Loucy (cell line): ENCODE measurements around the gene CPEB3.

ENCODE experiments used
- H2AFZ ChIP-seq: fragments of 200-600 bp; sonication (generic); 2 replicates; pipeline ENCODE4 v1.6.0; 2016; ENCODE audit warnings: antibody characterized with exemption, mild to moderate bottlenecking, low read length, moderate library complexity
- H3F3A ChIP-seq: fragments of 200-600 bp; 2 replicates; pipeline ENCODE4 v1.6.0; 2016; ENCODE audit warnings: antibody characterized with exemption, low read depth, mild to moderate bottlenecking
- H3K27me3 ChIP-seq: fragments of 200-600 bp; sonication (generic); 2 replicates; pipeline ENCODE4 v1.6.1; 2014; ENCODE audit warnings: low read length, mild to moderate bottlenecking; ENCODE audit not compliant: insufficient read depth, poor library complexity, severe bottlenecking
- H3K36me3 ChIP-seq: fragments of 200-600 bp; sonication (generic); 2 replicates; pipeline ENCODE4 v1.6.1; 2016; ENCODE audit warnings: low read length; ENCODE audit not compliant: insufficient read depth
- H3K4me1 ChIP-seq: fragments of 200-600 bp; sonication (generic); 2 replicates; pipeline ENCODE4 v1.5.1; 2014; ENCODE audit warnings: low read length, mild to moderate bottlenecking; ENCODE audit not compliant: insufficient read depth, poor library complexity, severe bottlenecking
- H3K4me2 ChIP-seq: fragments of 200-600 bp; sonication (generic); 2 replicates; pipeline ENCODE4 v1.6.0; 2014; ENCODE audit warnings: antibody characterized with exemption, low read length, low read depth, mild to moderate bottlenecking; ENCODE audit not compliant: poor library complexity, severe bottlenecking
- H3K4me3 ChIP-seq: fragments of 200-600 bp; sonication (generic); 2 replicates; pipeline ENCODE4 v1.5.1; 2014; ENCODE audit warnings: low read length, mild to moderate bottlenecking, mixed read lengths; ENCODE audit not compliant: poor library complexity, severe bottlenecking
- H3K79me2 ChIP-seq: fragments of 200-600 bp; sonication (generic); 2 replicates; pipeline ENCODE4 v1.6.1; 2014; ENCODE audit warnings: low read length; ENCODE audit not compliant: insufficient read depth
- H3K9ac ChIP-seq: fragments of 200-600 bp; sonication (generic); 2 replicates; pipeline ENCODE4 v1.6.0; 2014; ENCODE audit warnings: mild to moderate bottlenecking, low read depth, low read length, moderate library complexity; ENCODE audit not compliant: poor library complexity, severe bottlenecking
- H3K9me2 ChIP-seq: fragments of 200-600 bp; sonication (generic); replicated peaks from 2 replicates; pipeline ENCODE4 v1.6.1; 2016; ENCODE audit warnings: low read depth, low read length, mixed read lengths
- H3K9me3 ChIP-seq: fragments of 200-600 bp; sonication (generic); 2 replicates; pipeline ENCODE4 v1.6.1; 2014; ENCODE audit warnings: mild to moderate bottlenecking, antibody characterized with exemption, low read length, low read depth; ENCODE audit not compliant: insufficient read depth
- H4K20me1 ChIP-seq: fragments of 200-600 bp; sonication (generic); 2 replicates; pipeline ENCODE4 v1.6.0; 2014; ENCODE audit warnings: antibody characterized with exemption, low read length, mild to moderate bottlenecking; ENCODE audit not compliant: insufficient read depth, poor library complexity, severe bottlenecking
- CTCF ChIP-seq: fragments of 200-600 bp; sonication (generic); conservative IDR thresholded peaks from 2 replicates; pipeline ENCODE4 v1.5.1; 2014; ENCODE audit warnings: mild to moderate bottlenecking, antibody characterized with exemption, low read length
- EZH2phosphoT487 ChIP-seq: fragments of 200-600 bp; IDR thresholded peaks from 2 replicates; pipeline ENCODE4 v1.6.1; 2018; ENCODE audit warnings: antibody characterized with exemption, mild to moderate bottlenecking, moderate library complexity, borderline replicate concordance

CPEB3 gene

GRCh38 chr10:92183199-92183598 lies 107.7 kb downstream of the CPEB3 start:
- Histone ChIP-seq H3K9me3 (no peaks in the 10 kb centered on the region), H3K36me3 (no peaks in the 10 kb centered on the region), H3K9ac (no peak overlapping the region), H3F3A (no peaks in the 10 kb centered on the region), H4K20me1 (no peaks in the 10 kb centered on the region), H3K27me3 (no peaks in the 10 kb centered on the region), H3K4me1 (no peaks in the 10 kb centered on the region), H2AFZ (no peak overlapping the region), H3K4me2 (no peak overlapping the region), H3K79me2 (no peaks in the 10 kb centered on the region), H3K9me2 (no peaks in the 10 kb centered on the region), H3K4me3 (no peak overlapping the region)
- no peak for TF ChIP-seq EZH2phosphoT487
- no peak for TF ChIP-seq CTCF

- no peaks in the 10 kb centered on the region for H3K9me3 ChIP-seq
- no peaks in the 10 kb centered on the region for H4K20me1 ChIP-seq
- no peak overlapping the region for H3K9ac ChIP-seq
- no peaks in the 10 kb centered on the region for H3F3A ChIP-seq
- H3K4me1 ChIP-seq, result no peaks in the 10 kb centered on the region
- no peaks in the 10 kb centered on the region for H3K36me3 ChIP-seq
- TF ChIP-seq CTCF, result peak; percentile 53
- TF ChIP-seq EZH2phosphoT487, result no peak
- no peaks in the 10 kb centered on the region for H3K27me3 ChIP-seq
- no peaks in the 10 kb centered on the region for H3K9me2 ChIP-seq
- H2AFZ ChIP-seq, result no peak overlapping the region
- no peak overlapping the region for H3K4me2 ChIP-seq
- H3K79me2 ChIP-seq, result no peaks in the 10 kb centered on the region
- no peak overlapping the region for H3K4me3 ChIP-seq
Measured at GRCh38 chr10:92181575-92181974, 109.3 kb downstream of the CPEB3 start.

GRCh38 chr10:92180399-92180798 lies 110.5 kb downstream of the CPEB3 start:
- Histone ChIP-seq H3K4me3 (no peak overlapping the region), H3K4me2 (no peak overlapping the region), H4K20me1 (no peaks in the 10 kb centered on the region), H3K36me3 (no peaks in the 10 kb centered on the region), H3K27me3 (no peaks in the 10 kb centered on the region), H3F3A (no peaks in the 10 kb centered on the region), H3K79me2 (no peaks in the 10 kb centered on the region), H3K9me3 (no peaks in the 10 kb centered on the region), H3K4me1 (no peaks in the 10 kb centered on the region), H3K9ac (no peak overlapping the region), H2AFZ (no peak overlapping the region), H3K9me2 (no peaks in the 10 kb centered on the region)
- no peak for TF ChIP-seq CTCF
- no peak for TF ChIP-seq EZH2phosphoT487
